ENCODE data around the gene PDE6G. TPM values are rescaled to one million over a fixed set of nuclear protein-coding genes. Genes with fewer than 3 reads are reported as not detected.

The PDE6G gene
- total and polyA plus RNA-seq, 2 of the 13 experiments (the other 11 are each of a cell fraction or from before 2014, with no cell fraction given): 1.4 to 6.7 TPM

- TF ChIP-seq ZBTB33 (CRISPR knock-in tag; IDR thresholded peaks at IDR 0.05) (peak; percentile 57; the same call in 1 of the 2 replicates), ZBTB3 (CRISPR knock-in tag; IDR thresholded peaks at IDR 0.05; ENCODE audit: borderline replicate concordance, low read depth) (no peak), ZNF275 (CRISPR knock-in tag; IDR thresholded peaks at IDR 0.05; ENCODE audit: borderline replicate concordance) (no peak), ELF4 (CRISPR knock-in tag; IDR thresholded peaks at IDR 0.05; ENCODE audit: borderline replicate concordance) (peak; percentile 100), TRIM22 (IDR thresholded peaks at IDR 0.05) (no peak), ARNT2 (CRISPR knock-in tag; IDR thresholded peaks at IDR 0.05; ENCODE audit: low read depth) (peak; percentile 91), WIZ (CRISPR knock-in tag; IDR thresholded peaks at IDR 0.05) (no peak), DDIT3 (CRISPR knock-in tag; IDR thresholded peaks at IDR 0.05) (no peak), LCORL (IDR thresholded peaks at IDR 0.05) (no peak), LCORL (CRISPR knock-in tag; IDR thresholded peaks at IDR 0.05) (peak; percentile 27; the same call in 1 of the 2 replicates), ZNF12 (CRISPR knock-in tag; IDR thresholded peaks at IDR 0.05) (peak; percentile 42), KLF13 (CRISPR knock-in tag; IDR thresholded peaks at IDR 0.05) (peak; percentile 72; the same call in 1 of the 2 replicates), ETV6 (CRISPR knock-in tag; conservative IDR thresholded peaks at IDR 0.05) (0 out of 2 replicates have a peak, but pooled peaks have one; percentile 26), SMAD9 (CRISPR knock-in tag; IDR thresholded peaks at IDR 0.05) (peak; percentile 77; the same call in 1 of the 2 replicates), HIC2 (CRISPR knock-in tag; IDR thresholded peaks at IDR 0.05; ENCODE audit: low read depth) (peak; percentile 51; the same call in 1 of the 2 replicates), ZNF136 (CRISPR knock-in tag; IDR thresholded peaks at IDR 0.05; ENCODE audit: low read depth) (peak; percentile 45; the same call in 1 of the 2 replicates), ZNF577 (CRISPR knock-in tag; IDR thresholded peaks at IDR 0.05; ENCODE audit: borderline replicate concordance, low read depth) (no peak; the same call in 1 of the 2 replicates), ATM (IDR thresholded peaks at IDR 0.05; ENCODE audit: borderline replicate concordance) (no peak), JUND (CRISPR knock-in tag; IDR thresholded peaks at IDR 0.05) (no peak; the same call in 1 of the 2 replicates), TFE3 (CRISPR knock-in tag; IDR thresholded peaks at IDR 0.05) (0 out of 2 replicates have a peak, but pooled peaks have one; percentile 44)
Measured at GRCh38 chr17:81666342-81667191, 10.2 kb upstream of the PDE6G start, which contains the start of the genes CCDC137 and OXLD1 (continued).
